Measurements from ENCODE around the gene ME3.

- TF ChIP-seq CTCF (IDR thresholded peaks at IDR 0.05) (no peak), POLR2A (IDR thresholded peaks at IDR 0.05) (no peak)
Measured at GRCh38 chr11:86625544-86625943, 46.9 kb downstream of the ME3 start.

All from right lobe of liver (tissue), 4 donors.